C1 segment of cervical spinal cord (tissue), 14 donors: Measurements from ENCODE around the gene PDGFA.

ENCODE experiments used
- DNase-seq, 14 donors: peaks; one replicate each; lab custom pipeline; 2025; lab: John Stamatoyannopoulos, UW

Gene PDGFA

DNA sequence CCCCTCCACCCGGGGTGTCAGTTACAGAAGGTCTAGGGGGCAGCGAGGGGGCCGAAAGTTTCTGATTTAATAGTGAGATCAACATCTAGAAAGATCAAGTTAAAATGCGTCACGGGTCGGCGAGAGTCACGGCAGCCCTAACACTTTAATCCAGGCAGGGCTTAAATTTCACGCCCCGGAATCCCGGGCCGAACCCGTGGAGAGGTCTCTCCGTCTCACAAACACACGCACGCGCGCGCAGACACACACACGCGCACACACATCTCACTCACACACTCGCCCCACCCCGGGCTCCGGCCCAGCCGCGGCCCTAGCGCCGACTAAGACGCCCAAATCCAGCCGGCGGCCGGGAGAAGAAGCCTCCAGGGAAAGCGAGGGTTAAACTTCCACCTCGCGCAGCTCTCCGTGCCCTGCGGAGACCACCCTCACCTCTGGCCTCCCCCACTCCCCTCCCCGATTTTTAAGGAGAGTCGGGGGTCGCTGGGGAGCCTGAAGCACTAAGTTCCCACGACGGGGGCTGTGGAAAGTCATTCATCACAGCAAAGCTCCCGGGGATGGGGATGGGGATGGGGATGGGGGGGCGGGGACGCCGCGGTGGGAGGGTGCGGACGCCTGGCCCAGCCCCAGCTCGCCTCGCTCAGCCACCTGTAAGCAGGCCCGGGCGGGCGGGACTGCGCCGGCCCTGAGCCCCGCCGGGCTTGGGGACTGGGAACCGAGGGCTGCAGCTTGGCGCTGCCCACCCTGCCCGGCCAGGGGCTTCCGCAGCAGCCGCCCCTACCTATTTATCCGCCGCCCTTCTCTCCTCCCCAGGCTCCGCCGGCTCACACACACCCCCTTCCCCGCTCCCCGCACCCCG, 1.6 kb downstream of the PDGFA start:
- peak in 10 of 14 donors; percentile 19 to 70 (median 44) for DNase-seq

DNA sequence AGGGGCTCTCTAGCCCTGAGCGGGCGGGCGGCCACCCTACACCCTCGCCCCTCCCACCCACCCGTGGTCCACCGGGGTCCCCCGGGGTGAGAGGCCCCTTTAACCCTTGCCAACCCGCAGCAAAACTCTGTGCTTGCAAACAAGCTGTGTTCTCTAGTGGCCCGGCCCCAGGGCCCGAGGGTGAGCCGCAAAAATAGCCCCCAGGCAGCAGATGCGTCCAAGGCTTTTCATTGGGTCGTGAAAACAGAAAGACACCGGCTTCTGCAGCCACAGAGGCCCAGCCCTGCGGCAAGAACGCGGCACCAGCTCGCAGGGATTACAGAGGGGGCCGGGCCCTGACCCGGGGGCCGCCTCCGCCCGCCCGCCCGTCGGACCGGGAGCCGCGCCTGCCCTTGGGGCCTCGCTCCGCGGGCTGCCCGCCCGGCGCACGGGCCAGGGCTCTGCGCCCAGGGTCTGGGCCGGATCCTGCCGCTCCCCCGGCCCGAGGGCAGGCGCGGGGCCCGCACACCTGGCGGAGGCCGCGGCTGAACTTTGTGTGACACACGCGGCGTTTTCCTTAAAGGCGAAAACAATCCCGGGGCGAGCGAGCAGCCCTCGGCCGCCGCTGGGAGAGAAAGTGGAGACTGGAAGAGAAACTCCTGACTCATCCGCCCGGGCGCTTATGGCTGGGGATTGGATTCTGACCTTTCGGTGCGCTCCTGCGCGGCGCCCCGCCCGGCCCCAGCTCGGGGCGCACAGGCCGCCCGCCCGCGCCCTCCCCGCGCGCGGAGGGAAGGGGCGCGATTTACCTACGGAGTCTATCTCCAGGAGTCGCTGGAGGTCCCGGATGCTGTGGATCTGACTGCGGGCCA, 2.8 kb downstream of the PDGFA start:
- peak in 4 of 14 donors; percentile 44 to 54 (median 46) for DNase-seq

DNA sequence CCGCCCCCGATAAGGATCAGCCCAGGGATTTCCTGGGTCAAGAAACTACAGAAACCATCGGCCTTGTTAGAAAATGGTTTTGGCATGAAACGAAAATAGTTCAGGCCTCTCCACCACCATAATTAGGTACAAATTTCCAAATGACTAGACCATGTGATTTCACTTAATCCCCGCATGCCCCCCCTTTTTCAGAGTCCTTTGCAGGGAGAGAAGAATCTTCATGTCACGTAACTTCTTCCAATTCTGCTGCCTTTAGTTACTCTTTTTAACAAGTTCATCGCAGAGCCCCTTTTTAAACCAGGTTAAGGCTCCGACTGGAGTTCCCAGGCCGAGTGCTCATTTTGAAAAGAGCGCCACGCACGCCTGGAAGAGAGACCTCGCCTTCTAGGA, 3.4 kb downstream of the PDGFA start:
- no peak for DNase-seq

DNA sequence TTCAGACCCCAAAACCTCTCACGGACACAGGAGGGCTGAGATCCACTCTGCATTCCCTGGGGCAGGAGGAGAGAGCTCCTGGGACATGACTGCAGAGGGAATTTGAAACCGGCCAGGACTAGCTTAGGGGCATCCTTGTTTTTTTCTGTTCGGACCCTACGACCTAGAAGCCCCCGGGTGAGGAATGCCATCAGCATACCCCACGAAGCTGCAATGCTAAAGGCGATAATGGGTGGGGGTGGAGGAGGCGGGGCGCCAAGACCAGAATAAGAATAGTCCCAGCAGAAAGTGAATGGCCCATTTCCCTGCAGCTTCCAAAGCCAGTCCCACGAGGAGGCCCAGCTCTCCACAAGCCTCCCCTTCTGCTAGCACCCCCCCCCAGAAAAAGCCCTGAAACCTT, 4.0 kb downstream of the PDGFA start:
- DNase-seq = no peak

DNA sequence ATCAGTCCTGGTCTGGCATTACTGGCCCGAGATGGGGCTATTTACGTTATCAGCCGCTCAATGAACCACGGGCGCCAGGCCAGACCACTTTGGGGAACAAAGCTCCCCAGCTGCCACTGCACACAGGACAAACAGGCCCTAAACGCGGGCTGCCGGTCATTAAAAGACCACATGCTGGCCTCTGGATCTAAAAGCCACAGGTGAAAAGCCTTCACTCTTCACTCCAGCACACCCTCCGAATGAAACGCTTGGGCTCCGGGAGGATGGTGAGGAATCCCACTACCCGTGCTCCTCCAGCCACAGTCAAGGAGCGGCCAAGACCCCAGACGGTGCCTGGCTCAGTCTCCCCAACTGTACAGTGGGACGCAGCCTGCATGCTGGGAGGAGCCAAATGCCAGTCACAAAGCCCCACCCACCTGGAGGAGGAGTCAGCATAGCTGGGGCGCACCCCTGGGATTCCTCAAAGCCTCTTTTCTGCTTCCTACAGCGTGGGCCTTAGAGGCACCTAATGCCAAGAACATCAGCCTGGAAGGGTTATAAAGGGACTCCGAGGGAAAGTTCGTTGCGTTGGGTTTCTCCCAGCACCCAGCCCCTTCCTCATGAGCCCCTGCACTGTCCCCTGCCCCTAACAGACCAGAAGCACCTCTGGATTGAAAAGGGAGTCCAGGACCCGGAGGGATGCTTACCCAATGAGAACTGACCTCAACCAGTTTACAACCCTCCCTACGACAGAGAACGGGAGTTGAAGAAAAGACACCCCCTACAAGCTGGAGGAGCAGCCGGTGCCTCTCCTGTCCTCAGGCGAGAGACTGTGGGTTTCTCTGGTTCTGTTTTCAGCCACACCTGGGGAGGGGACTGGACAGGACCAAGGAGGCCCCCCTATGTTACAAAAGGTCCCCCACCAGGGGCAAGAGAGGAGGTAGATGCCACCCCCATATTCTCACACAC, 4.7 kb downstream of the PDGFA start:
- peak in 7 of 14 donors; percentile 26 to 39 (median 33) for DNase-seq

DNA sequence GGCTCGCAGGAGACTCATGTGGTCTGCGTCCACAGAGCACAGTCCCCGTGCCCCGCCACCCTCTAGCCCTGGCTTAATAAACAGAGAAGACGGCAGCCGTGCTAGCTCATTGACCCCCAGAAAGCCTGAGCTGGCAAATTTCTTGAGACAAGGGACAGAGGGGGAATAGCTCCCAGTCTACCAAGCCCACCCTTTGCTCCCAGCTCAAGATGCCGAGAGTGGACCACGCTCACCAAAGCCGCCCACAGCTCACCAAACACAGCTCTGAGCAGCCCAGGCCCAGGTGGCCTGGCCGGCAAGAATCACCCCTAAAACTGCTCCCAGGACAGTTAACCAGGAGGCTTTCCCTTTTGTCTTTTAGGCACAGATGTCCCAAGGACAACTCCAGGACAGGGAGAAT, 5.4 kb downstream of the PDGFA start:
- no peak for DNase-seq

DNA sequence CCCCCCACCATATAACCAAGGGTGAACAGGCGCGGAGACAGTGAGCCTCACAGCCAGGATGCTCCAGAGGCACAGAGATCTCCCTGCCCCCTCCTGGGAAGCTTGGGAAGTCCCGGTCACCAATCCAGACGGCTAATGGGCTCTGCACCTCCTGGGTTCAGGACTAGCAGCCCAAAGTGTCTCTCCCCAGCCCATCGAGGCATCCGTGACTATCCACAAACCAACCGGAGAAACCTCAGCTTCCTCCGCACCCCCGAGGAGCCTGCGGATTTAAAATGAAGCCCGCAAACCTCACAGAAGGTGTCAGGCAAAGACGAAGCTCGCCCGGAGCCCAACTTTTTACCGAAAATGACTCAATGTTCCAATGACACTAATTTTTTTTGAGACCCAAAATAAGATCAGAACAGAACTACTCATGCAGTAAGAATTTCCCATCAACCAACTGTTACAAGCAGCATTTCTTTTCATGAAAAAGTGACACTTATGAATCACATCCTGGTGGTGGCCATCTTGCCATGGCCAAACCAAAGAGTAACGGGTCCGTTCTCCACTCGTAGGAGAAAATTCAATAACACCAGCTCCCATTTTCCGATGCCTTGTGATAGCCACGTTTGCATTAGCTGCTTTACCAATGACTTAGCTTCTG, 6.0 kb downstream of the PDGFA start:
- no peak for DNase-seq

DNA sequence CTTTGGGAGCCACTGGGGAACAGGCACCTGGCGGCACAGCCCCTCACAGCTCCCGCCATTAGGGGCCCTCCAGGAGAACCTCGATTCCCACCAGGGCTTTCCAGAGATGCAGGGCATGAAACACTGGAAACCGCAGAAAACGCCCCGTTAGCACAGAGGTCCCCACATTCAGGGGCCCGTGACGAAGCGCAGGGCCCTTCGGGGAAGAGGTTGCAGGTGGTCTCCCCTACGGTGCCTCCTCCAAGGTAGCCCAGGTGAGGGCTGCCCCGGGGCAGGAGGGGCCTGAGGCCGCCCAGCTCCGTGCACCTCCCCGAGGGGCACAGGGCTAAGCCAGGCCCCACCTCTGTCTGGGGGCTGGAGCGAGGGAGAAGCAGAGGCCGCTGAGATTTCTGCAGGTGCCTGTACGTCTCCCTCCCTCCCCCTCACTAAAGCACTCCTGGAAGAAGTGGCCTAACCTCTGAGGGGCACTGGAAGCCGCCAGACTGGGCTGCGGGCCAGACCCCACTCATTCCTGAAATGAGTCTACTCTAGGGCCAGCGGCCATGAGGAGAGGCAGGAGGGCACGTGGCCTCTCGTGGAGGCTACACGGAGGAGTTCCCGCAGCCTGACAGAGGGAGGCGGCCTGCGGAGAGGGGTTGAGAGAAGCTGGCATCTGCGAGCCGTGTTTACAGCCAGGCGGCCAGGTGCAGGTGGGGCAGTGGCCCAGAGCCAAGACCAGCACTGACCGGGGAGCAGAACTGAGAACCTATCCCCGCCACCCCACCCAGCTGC, 6.9 kb downstream of the PDGFA start:
- DNase-seq = peak in 1 of 14 donors; percentile 13

DNA sequence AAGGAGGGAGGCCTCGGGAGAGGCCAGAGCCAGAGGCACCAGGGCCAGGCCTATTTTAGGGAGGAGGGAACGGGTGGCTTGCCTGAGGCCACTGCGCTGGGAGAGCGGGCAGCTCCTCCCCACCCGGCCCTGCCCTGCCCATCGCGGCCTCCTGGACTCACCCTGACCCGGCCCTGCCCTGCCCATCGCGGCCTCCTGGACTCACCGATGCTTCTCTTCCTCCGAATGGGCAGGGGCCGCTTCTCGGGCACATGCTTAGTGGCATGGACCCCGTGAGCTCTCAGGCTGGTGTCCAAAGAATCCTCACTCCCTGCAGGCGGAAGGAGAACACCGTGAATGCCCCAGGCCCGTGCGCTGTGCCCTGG, 7.5 kb downstream of the PDGFA start:
- no peak for DNase-seq

DNA sequence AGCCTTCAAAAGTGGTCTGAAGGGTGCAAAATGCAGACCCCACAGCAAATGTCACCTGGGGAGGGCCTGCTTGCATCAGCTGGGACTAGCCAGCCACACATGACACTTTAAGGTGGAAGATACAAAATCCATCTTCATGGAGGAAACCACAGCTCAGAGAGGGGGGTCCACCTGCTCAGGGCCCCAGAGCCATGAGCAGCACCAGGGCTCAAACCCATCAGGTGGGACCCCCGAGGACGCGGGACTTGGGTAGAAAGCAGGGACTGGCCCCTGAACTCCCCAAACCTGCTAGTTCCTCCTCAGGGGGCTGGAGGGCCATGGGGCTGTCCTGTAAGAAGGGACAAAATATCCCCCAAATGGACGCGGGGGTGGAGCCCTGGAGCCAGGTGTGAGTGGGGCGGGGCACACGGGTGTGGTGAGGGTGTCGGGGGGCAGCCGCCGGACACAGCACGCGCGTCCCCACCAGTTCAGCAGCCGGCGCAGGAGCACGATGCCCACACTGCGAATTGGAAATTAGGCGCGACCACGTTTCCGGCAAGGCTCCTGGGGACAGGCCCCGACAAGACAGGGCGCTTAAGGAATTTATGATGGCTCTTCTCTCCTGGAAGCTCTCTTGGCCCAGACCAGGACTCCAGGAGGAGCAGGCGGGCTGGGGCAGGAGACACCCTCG, 8.0 kb downstream of the PDGFA start:
- DNase-seq = no peak

DNA sequence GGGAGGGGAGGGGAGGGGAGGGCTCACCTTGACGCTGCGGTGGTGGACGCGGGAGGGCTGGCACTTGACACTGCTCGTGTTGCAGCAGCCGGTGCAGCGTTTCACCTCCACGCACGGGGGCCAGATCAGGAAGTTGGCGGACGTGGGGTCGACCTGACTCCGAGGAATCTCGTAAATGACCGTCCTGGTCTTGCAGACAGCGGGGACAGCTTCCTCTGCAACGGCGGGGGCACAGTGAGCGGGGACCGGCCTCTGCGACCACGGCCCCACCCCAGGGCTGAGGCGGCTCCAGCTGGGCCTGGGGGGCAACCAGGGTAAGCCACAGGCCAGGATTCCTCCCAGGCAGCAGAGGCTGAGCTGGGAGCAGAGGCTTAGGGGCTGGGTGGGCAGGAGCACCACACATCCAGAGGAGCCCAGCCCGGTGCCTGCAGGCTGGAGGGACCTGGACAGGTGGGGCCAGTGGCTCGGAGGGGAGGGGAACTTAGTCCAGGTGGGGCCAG, 8.8 kb downstream of the PDGFA start:
- no peak for DNase-seq

DNA sequence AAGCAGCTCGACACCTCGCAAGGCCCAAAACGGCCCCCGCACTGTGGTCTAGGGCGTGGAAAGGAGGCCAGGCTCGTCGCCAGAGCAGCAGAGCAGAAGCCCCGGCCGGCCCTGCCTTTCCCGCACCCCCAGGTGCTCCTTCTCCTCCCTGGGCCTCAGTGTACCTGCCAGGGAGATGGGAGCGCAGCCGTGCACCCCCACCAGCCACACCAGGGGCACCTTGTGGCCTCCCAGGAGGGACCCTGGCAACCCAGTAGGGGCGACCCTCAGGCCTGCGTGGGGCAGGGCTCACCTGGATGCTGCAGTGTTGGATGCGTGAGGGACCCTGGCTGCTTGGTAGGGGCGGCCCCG, 9.5 kb downstream of the PDGFA start:
- DNase-seq = no peak

DNA sequence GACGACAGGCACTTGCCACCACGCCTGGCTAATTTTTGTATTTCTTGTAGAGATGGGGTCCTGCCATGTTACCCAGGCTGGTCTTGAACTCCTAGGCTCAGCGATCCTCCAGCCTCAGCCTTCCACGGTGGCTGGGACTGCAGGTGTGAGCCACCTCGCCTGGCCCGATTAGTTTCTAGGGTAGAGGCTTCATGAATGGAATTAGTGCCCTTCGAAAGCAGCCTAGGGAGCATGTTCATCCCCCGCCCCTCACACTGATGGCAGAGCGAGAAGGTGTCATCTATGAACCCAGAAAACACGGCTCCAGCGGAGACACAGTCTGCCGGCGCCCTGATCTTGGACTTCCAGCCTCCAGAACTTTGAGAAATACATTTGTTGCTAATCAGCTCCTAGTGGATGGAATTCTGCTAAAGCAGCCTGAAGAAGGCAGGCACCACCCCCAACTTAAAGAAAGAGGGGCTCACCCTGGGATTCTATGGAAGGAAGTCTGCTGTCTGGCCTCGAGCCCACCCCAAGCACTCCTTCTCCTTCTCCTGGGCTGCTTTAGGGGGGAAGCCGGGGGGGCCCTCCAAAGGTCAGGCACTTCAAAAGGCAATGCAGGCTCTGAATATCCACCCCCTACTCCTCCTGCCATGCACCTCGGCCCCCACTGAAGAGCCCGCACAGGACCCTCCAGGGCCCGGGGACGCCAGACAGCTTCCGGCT, 10.1 kb downstream of the PDGFA start:
- no peak for DNase-seq

DNA sequence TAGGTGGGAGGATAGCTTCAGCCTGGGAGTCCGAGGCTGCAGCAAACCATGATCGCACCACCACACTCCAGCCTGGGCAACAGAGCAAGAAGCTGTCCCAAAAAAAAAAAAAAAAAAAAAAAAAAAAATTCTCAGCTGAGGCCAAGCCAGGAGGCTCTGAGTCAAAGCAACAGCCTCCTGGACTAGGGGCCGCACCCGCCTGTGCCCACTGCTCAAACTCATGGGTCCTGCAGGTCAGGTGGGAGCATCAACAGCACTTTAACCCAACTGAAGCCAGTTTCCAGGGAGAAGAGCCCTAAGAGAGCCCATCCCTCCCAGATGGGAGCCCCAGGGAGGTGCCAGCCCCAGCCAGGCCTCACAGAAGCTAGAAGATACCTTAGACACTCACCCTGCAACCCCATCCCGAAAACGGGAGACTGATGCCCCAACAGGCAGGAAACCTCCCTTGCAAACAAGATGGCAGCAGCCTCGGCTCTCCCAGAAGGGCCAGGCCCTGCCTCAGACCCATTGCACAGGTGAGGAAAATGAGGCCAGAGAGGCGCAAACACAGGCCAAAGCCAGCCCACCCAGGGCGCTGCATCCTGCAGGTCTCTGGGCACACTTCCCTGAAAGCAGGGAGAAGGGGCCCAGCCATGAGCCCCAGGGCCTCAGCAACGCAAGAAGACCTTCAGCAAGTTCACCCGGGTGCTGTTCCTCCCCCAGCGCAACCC, 11.0 kb downstream of the PDGFA start:
- DNase-seq = no peak

DNA sequence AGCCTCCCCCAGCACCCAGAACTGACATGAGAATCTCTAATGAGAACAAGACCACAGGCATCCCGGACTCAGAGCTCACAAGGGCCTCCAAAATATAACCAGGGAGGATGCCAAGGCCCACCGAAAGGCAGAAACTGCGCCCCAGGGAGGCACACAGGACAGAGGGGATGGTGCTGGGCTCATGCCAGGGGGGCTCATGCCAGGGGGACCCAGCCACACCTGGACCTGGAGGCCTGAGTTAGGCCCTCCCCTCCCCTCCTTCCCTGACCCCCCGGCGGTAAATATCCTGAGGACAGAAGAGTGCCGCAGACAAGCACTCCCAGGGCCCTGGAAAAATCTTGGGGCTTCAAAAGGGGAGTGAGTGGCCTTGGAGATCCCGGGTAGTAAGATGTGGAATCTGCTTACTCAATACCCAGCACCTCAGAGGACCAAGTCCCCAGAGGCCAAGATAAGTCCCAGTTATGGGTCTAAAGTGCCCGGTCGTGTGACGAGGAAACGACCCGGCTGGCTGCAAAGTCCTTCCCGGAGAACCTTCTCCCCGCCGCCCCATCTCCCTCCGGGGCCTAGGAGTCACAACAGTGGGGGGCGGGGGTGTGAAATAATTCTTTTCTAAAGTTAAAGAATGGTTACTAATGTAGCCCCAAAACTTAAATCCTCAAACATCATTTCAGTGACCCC, 11.9 kb downstream of the PDGFA start:
- no peak for DNase-seq

DNA sequence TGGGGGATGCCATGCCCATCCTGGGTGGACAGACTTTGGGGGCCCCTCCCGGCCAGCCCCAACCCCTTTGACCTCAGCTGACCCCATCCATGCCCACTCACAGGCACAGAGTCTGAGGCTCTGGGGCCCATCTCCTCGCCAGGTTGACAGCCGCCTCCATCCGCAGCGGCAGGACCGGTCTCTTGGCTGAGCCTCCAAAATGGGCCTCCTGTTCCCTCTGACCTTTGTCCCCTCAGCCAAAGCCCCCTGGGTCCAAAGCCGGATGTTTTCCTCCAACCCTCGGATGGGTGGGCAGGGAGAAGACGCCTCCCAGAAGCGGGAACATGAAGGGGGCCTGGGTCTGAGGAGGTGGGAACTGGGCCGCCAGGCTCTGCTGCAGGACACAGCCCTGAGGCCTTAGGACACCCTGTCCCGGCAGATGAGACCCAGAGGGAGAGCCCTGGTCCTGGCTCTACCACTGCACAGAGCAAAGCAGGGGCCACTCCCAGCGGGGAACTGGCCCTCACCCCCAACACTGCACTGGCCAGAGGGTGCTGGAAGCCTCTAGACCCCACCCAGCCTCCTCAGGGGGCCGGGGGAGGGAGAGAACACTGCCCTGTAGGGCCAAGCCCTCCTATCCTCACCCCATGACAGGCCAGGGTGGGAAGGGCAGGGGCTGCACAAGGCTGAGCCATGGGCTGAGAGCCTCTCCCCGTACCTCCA, 12.6 kb downstream of the PDGFA start:
- no peak for DNase-seq

DNA sequence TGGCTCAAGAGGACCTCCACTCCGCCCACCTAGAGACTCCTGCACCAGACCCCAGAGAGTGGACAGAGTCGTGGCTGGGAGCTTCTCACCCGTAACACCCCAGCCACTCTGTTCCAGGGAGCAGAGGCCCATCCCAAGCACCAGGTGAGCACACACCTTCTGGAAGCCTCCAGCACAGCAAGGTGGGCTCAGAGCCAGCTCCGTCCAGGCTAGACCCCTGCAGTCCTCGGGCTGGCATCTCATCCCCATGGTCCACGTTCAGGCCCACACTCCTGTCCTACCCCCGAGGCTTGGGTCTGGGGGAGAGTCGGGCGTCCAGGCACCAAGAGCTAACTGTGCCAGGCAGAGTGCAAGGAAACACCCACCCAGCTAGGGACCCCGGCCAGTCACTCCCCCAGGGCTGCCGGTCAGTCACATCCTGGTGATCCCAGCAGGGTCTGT, 13.2 kb downstream of the PDGFA start:
- no peak for DNase-seq
